SK-N-SH treated with all-trans-retinoic acid at 6 μM for 48 hours (cell line): ENCODE data around the gene ZSWIM6.

Experiments used
- ATAC-seq: fragments of 200-7000 bp; cut with Tn5 transposase; 3 replicates; pipeline ENCODE4 v1.9.1; 2020; ENCODE audit warnings: mild to moderate bottlenecking, moderate library complexity
- ARNTL ChIP-seq: fragments of 450-650 bp; formaldehyde crosslinking; IDR thresholded peaks from 2 replicates; pipeline ENCODE4 v1.5.0; 2020; ENCODE audit warnings: low read depth, mild to moderate bottlenecking, moderate library complexity, borderline replicate concordance
- BACH2 ChIP-seq: fragments of 250-450 bp; sonication (Bioruptor Pico); IDR thresholded peaks from 2 replicates; pipeline ENCODE4 v1.9.0; 2021; ENCODE audit warnings: mild to moderate bottlenecking, borderline replicate concordance
- CREB5 ChIP-seq: fragments of 250-450 bp; sonication (Bioruptor Pico); IDR thresholded peaks from 2 replicates; pipeline ENCODE4 v1.5.1; 2020; ENCODE audit warnings: low read depth, mild to moderate bottlenecking, moderate library complexity
- CSDC2 ChIP-seq: fragments of 250-450 bp; sonication (Bioruptor Pico); IDR thresholded peaks from 2 replicates; pipeline ENCODE4 v1.5.0; 2020; ENCODE audit warnings: mild to moderate bottlenecking, moderate library complexity
- CSRNP3 ChIP-seq: fragments of 250-450 bp; sonication (Bioruptor Pico); IDR thresholded peaks from 2 replicates; pipeline ENCODE4 v1.5.1; 2021; ENCODE audit warnings: mild to moderate bottlenecking, moderate library complexity
- ESRRG ChIP-seq: fragments of 250-450 bp; sonication (Bioruptor Pico); IDR thresholded peaks from 2 replicates; pipeline ENCODE4 v1.6.1; 2021; ENCODE audit warnings: mild to moderate bottlenecking
- GLIS3 ChIP-seq: fragments of 250-450 bp; sonication (Bioruptor Pico); IDR thresholded peaks from 2 replicates; pipeline ENCODE4 v1.5.0; 2020; ENCODE audit warnings: mild to moderate bottlenecking, moderate library complexity
- OSR1 ChIP-seq: fragments of 250-450 bp; sonication (Bioruptor Pico); IDR thresholded peaks from 2 replicates; pipeline ENCODE4 v1.8.0; 2022; ENCODE audit warnings: moderate library complexity, mild to moderate bottlenecking, inconsistent platforms
- PATZ1 ChIP-seq: fragments of 250-450 bp; sonication (Bioruptor Pico); IDR thresholded peaks from 2 replicates; pipeline ENCODE4 v1.8.0; 2020; ENCODE audit warnings: mild to moderate bottlenecking, moderate library complexity, borderline replicate concordance
- POU6F1 ChIP-seq: fragments of 250-450 bp; sonication (Bioruptor Pico); IDR thresholded peaks from 2 replicates; pipeline ENCODE4 v1.8.0; 2021; ENCODE audit warnings: low read depth, mild to moderate bottlenecking, moderate library complexity, borderline replicate concordance
- PPARA ChIP-seq: fragments of 250-450 bp; sonication (Bioruptor Pico); IDR thresholded peaks from 2 replicates; pipeline ENCODE4 v1.5.0; 2020; ENCODE audit warnings: mild to moderate bottlenecking, borderline replicate concordance
- RARB ChIP-seq: fragments of 250-450 bp; sonication (Bioruptor Pico); IDR thresholded peaks from 2 replicates; pipeline ENCODE4 v1.8.0; 2021; ENCODE audit warnings: mild to moderate bottlenecking, moderate library complexity
- SNAI2 ChIP-seq: fragments of 250-450 bp; sonication (Bioruptor Pico); IDR thresholded peaks from 2 replicates; pipeline ENCODE4 v1.5.0; 2020; ENCODE audit warnings: mild to moderate bottlenecking, moderate library complexity
- TCF4 ChIP-seq: fragments of 250-450 bp; sonication (Bioruptor Pico); IDR thresholded peaks from 2 replicates; pipeline ENCODE4 v1.8.0; 2021; ENCODE audit warnings: mild to moderate bottlenecking, moderate library complexity, borderline replicate concordance
- TOX ChIP-seq: fragments of 250-450 bp; sonication (Bioruptor Pico); IDR thresholded peaks from 2 replicates; pipeline ENCODE4 v1.8.0; 2021; ENCODE audit warnings: mild to moderate bottlenecking, moderate library complexity, borderline replicate concordance
- ZC3H10 ChIP-seq: fragments of 250-450 bp; sonication (Bioruptor Pico); IDR thresholded peaks from 2 replicates; pipeline ENCODE4 v1.5.1; 2021; ENCODE audit warnings: mild to moderate bottlenecking, moderate library complexity
- ZFP3 ChIP-seq: fragments of 250-450 bp; sonication (Bioruptor Pico); IDR thresholded peaks from 2 replicates; pipeline ENCODE4 v1.5.0; 2020; ENCODE audit warnings: mild to moderate bottlenecking, moderate library complexity
- ZFP30 ChIP-seq: fragments of 450-650 bp; formaldehyde crosslinking; IDR thresholded peaks from 2 replicates; pipeline ENCODE4 v1.5.0; 2022; ENCODE audit warnings: mild to moderate bottlenecking, moderate library complexity
- ZNF565 ChIP-seq: fragments of 450-650 bp; formaldehyde crosslinking; conservative IDR thresholded peaks from 2 replicates; pipeline ENCODE4 v1.5.0; 2020; ENCODE audit warnings: low read depth, mild to moderate bottlenecking, moderate library complexity
- ZNF70 ChIP-seq: fragments of 450-650 bp; formaldehyde crosslinking; IDR thresholded peaks from 2 replicates; pipeline ENCODE4 v1.5.0; 2020; ENCODE audit warnings: mild to moderate bottlenecking, moderate library complexity
- ZNF8 ChIP-seq: fragments of 450-650 bp; formaldehyde crosslinking; IDR thresholded peaks from 2 replicates; pipeline ENCODE4 v1.5.0; 2020; ENCODE audit warnings: mild to moderate bottlenecking, moderate library complexity

Gene ZSWIM6

GRCh38 chr5:61532983-61533382 is 200.9 kb downstream of the ZSWIM6 start:
- TF ChIP-seq CREB5 (CRISPR knock-in tag) (no peak), PATZ1 (CRISPR knock-in tag) (no peak), POU6F1 (no peak), ZNF565 (CRISPR knock-in tag) (no peak), ARNTL (no peak), GLIS3 (CRISPR knock-in tag) (no peak), TCF4 (no peak), ZFP30 (CRISPR knock-in tag) (no peak), PPARA (no peak), CSDC2 (CRISPR knock-in tag) (no peak), RARB (no peak), ESRRG (CRISPR knock-in tag) (no peak), ZFP3 (no peak), OSR1 (CRISPR knock-in tag) (no peak), TOX (no peak), ZC3H10 (CRISPR knock-in tag) (no peak)
- no peak for ATAC-seq

- TF ChIP-seq ZC3H10 (CRISPR knock-in tag) (no peak), RARB (no peak), OSR1 (CRISPR knock-in tag) (no peak), TOX (no peak), ZNF8 (CRISPR knock-in tag) (no peak), ZNF70 (CRISPR knock-in tag) (no peak), SNAI2 (CRISPR knock-in tag) (no peak), ZNF565 (CRISPR knock-in tag) (no peak), POU6F1 (no peak), GLIS3 (CRISPR knock-in tag) (no peak), CREB5 (CRISPR knock-in tag) (no peak), BACH2 (CRISPR knock-in tag) (no peak)
Measured at GRCh38 chr5:61534481-61535267, 202.6 kb downstream of the ZSWIM6 start.

GRCh38 chr5:61535828-61536227 is 203.8 kb downstream of the ZSWIM6 start:
- ATAC-seq = no peak
- TF ChIP-seq ARNTL (no peak), CSRNP3 (CRISPR knock-in tag) (no peak), PATZ1 (CRISPR knock-in tag) (no peak), ZFP30 (CRISPR knock-in tag) (no peak), BACH2 (CRISPR knock-in tag) (no peak), POU6F1 (no peak), TOX (no peak), ESRRG (CRISPR knock-in tag) (no peak)

More at GRCh38 chr5:61534481-61535267, 202.6 kb downstream of the ZSWIM6 start:
- ATAC-seq = no peak
